PC-9 (cell line): Measurements from ENCODE around the gene GLB1L3. TPM values are rescaled to one million over a fixed set of nuclear protein-coding genes. Genes with fewer than 3 reads are reported as not detected.

Source experiments
- BruUV-seq: library from RNA; stranded (reverse); fragments of 400-500 nt; replicated peaks from 2 replicates; lab custom pipeline; 2021; lab: Mats Ljungman, UMichigan
- CTCF ChIA-PET: fragments of 300-600 bp; sonication (Branson Sonifier 250); formaldehyde crosslinking; loops from one replicate; lab custom pipeline; 2022; ENCODE audit warnings: antibody characterized with exemption; lab: Charles Lee
- POLR2A ChIA-PET: fragments of 300-600 bp; sonication (Branson Sonifier 250); formaldehyde crosslinking; loops from one replicate; lab custom pipeline; 2022; ENCODE audit warnings: antibody characterized with exemption; ENCODE audit not compliant: unreplicated experiment; lab: Charles Lee
- DNase-seq, 2 experiments: peaks; one replicate each; pipeline versions ENCODE4 v3.0.0 to v3.0.0-alpha.2; 2015 to 2022; ENCODE audit warnings: mixed read lengths in 1 of 2
- H2AFZ ChIP-seq: fragments of 200-600 bp; sonication (generic); 2 replicates; pipeline ENCODE4 v1.8.1; 2017; ENCODE audit warnings: antibody characterized with exemption
- H3F3A ChIP-seq: fragments of 200-600 bp; sonication (generic); 2 replicates; pipeline ENCODE4 v1.8.1; 2017; ENCODE audit warnings: antibody characterized with exemption, mild to moderate bottlenecking, low read depth; ENCODE audit not compliant: insufficient read depth
- H3K27ac ChIP-seq: fragments of 200-600 bp; sonication (generic); 2 replicates; pipeline ENCODE4 v1.6.1; 2016; ENCODE audit warnings: mixed run types
- H3K27me3 ChIP-seq: fragments of 200-600 bp; sonication (generic); 2 replicates; pipeline ENCODE4 v1.6.1; 2016; ENCODE audit warnings: low read depth, mixed run types; ENCODE audit not compliant: insufficient read depth
- H3K36me3 ChIP-seq: fragments of 200-600 bp; sonication (generic); 2 replicates; pipeline ENCODE4 v1.6.1; 2016; ENCODE audit warnings: low read depth, mixed run types
- H3K4me1 ChIP-seq: fragments of 200-600 bp; sonication (generic); replicated peaks from 2 replicates; pipeline ENCODE4 v1.6.1; 2016; ENCODE audit warnings: mixed run types; ENCODE audit not compliant: insufficient read depth
- H3K4me2 ChIP-seq: fragments of 200-600 bp; sonication (generic); 2 replicates; pipeline ENCODE4 v1.6.1; 2017; ENCODE audit warnings: mixed run types
- H3K4me3 ChIP-seq: fragments of 200-600 bp; sonication (generic); 2 replicates; pipeline ENCODE4 v1.6.1; 2016; ENCODE audit warnings: mixed run types
- H3K79me2 ChIP-seq: fragments of 200-600 bp; sonication (generic); 2 replicates; pipeline ENCODE4 v1.6.1; 2017; ENCODE audit warnings: low read depth, mixed run types
- H3K9me2 ChIP-seq: fragments of 200-600 bp; sonication (generic); 2 replicates; pipeline ENCODE4 v1.8.1; 2017; ENCODE audit warnings: mild to moderate bottlenecking; ENCODE audit not compliant: insufficient read depth
- H3K9me3 ChIP-seq: fragments of 200-600 bp; sonication (generic); 2 replicates; pipeline ENCODE4 v1.8.1; 2016; ENCODE audit warnings: low read depth; ENCODE audit not compliant: insufficient read depth
- H4K20me1 ChIP-seq: fragments of 200-600 bp; sonication (generic); 2 replicates; pipeline ENCODE4 v1.8.1; 2017; ENCODE audit not compliant: insufficient read depth
- CTCF ChIP-seq: fragments of 200-600 bp; sonication (generic); conservative IDR thresholded peaks from 2 replicates; pipeline ENCODE4 v1.6.1; 2017; ENCODE audit warnings: mixed run types, antibody characterized with exemption, mild to moderate bottlenecking, moderate library complexity
- EZH2 ChIP-seq: fragments of 200-600 bp; sonication (generic); IDR thresholded peaks from 2 replicates; pipeline ENCODE4 v1.8.0; 2017; ENCODE audit warnings: antibody characterized with exemption, low read depth
- intact Hi-C: fragments of 100-400 bp; cut with micrococcal nuclease; formaldehyde crosslinking; loops from one replicate; pipeline ENCODE4 v1.10.0; 2022; ENCODE audit not compliant: unreplicated experiment
- total RNA-seq: library from RNA; stranded (reverse); gene quantifications from 2 replicates; pipeline ENCODE4 v1.2.3, GENCODE V29; 2021

GLB1L3 gene
- total RNA-seq, 1 experiment from 2014 or later = not detected

- Histone ChIP-seq H2AFZ (no peak overlapping the region), H3K4me2 (0 out of 2 replicates have a peak overlapping the region, but pooled peaks have one; percentile 10), H3K4me3 (no peak overlapping the region), H3K4me1 (peaks cover 44% of the 10 kb centered on the region), H3K79me2 (peaks cover 13% of the 10 kb centered on the region), H3K27ac (no peak overlapping the region), H3K27me3 (0 out of 2 replicates have a peak, but pooled peaks cover 6% of the 10 kb centered on the region), H3K36me3 (no peaks in the 10 kb centered on the region), H4K20me1 (no peaks in the 10 kb centered on the region; the same call in 1 of the 2 replicates), H3F3A (peaks cover 22% of the 10 kb centered on the region), H3K9me2 (no peaks in the 10 kb centered on the region), H3K9me3 (no peaks in the 10 kb centered on the region)
- CTCF ChIA-PET = no interaction called here
- BruUV-seq = no TSS peak
- POLR2A ChIA-PET = no interaction called here
- peak in 1 of 2 experiments; percentile 82 for DNase-seq
- TF ChIP-seq CTCF (no peak), EZH2 (no peak)
- intact Hi-C loops = loop anchor here (5.0 kb wide), 1 partner anchor 83 kb away; the partner anchor contains the start of genes ACAD8 and THYN1
Observed at GRCh38 chr11:134334796-134335571, 58.8 kb downstream of the GLB1L3 start.

DNA sequence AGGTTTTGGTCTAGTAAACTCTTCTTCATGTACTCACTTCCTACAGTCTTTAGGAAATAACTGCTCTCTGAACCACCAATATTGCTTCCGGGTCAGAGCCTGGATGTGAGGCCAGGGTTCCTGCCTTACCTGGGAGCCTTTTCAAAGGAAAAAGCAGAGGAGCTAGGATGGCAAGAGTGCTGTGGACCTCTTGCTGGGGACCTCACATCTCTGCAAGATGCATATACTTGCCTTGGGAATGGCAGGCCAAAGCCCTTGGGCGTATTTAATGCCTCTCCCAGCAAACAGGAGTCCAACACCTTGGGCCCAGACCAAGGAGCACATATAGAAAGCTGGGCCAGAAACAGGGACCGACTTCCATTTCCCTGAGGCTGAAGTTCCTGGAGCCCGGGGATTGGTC, 60.9 kb downstream of the GLB1L3 start:
- POLR2A ChIA-PET = no interaction called here
- Histone ChIP-seq H4K20me1 (no peaks in the 10 kb centered on the region; the same call in 1 of the 2 replicates), H3K79me2 (peaks cover 19% of the 10 kb centered on the region), H2AFZ (no peak overlapping the region), H3K4me2 (no peak overlapping the region), H3K36me3 (no peaks in the 10 kb centered on the region), H3K9me2 (no peaks in the 10 kb centered on the region), H3K4me1 (peaks cover 48% of the 10 kb centered on the region), H3K9me3 (no peaks in the 10 kb centered on the region), H3K4me3 (no peak overlapping the region), H3F3A (peaks cover 26% of the 10 kb centered on the region), H3K27ac (no peak overlapping the region), H3K27me3 (no peaks in the 10 kb centered on the region)
- BruUV-seq = no TSS peak
- CTCF ChIA-PET = no interaction called here
- intact Hi-C loops = no loop called here
- no peak for TF ChIP-seq EZH2
- no peak for TF ChIP-seq CTCF
- no peak for DNase-seq

GRCh38 chr11:134338068-134338467, 61.9 kb downstream of the GLB1L3 start:
- Histone ChIP-seq H3K36me3 (no peaks in the 10 kb centered on the region), H2AFZ (no peak overlapping the region), H3K27me3 (no peaks in the 10 kb centered on the region), H3F3A (peaks cover 26% of the 10 kb centered on the region), H3K4me3 (no peak overlapping the region), H3K27ac (no peak overlapping the region), H4K20me1 (no peaks in the 10 kb centered on the region), H3K9me2 (no peaks in the 10 kb centered on the region), H3K4me2 (no peak overlapping the region), H3K4me1 (peaks cover 41% of the 10 kb centered on the region), H3K79me2 (peaks cover 11% of the 10 kb centered on the region; the same call in 1 of the 2 replicates), H3K9me3 (no peaks in the 10 kb centered on the region)
- POLR2A ChIA-PET = no interaction called here
- CTCF ChIA-PET = no interaction called here
- DNase-seq = no peak
- intact Hi-C loops = no loop called here
- no peak for TF ChIP-seq CTCF
- TF ChIP-seq EZH2 = no peak
- BruUV-seq = no TSS peak
